ENCODE measurements around the gene TMC6. TPM values are rescaled to one million over a fixed set of nuclear protein-coding genes. Genes with fewer than 3 reads are reported as not detected.
"Not testable (repeated sequence)": the region's sequence is repeated elsewhere in the genome, so short reads cannot be mapped to it uniquely, and the experiment has no call there.

Gene TMC6
- total and polyA plus RNA-seq, 12 donors: 22.8 to 109 (median 69.1) TPM

DNA sequence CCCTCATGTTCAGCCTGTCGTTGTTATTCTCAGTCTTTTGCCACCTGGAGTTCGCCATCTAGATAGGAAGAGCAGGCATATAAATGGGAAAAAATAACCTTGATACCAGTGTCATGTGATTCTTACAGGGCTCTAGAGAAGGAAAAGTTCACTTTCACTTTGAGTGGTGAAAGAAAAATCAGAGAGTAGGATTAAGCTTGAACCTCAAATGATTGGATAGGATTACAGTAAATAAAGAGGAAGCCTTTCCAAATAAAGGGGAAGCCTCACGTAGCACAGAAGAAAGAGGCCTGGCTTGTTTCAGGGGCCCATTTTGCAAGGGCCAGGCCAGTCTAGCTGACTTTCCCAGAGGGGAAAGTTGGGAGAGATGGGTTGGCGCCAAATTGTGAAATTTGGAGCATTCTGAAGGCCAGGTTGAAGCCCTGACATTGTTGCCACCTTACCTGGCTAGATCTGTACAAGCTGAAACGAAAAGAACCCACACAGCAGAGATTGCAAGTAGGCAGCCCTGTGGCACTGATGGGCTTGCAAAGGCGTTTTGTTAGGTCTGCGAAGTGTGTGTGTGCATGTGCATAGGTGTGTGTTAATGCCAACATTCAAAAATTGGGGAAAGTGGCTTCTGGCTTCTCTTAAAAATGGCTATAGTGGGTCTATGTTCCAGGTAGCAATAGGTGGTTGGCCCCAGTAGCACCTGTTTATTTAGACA lies 38.8 kb downstream of the TMC6 start:
- no peak for TF ChIP-seq CTCF (IDR thresholded peaks at IDR 0.05)
- Histone ChIP-seq H3K27me3 (no peaks in the 10 kb centered on the region), H3K36me3 (peaks cover 3 to 100% (median 59%) of the 10 kb centered on the region in 9 donors), H3K9me3 (no peaks in the 10 kb centered on the region), H3K27ac (peak overlapping the region in 7 of 10 donors; percentile 31 to 70 (median 48)), H3K4me3 (no peak overlapping the region), H3K4me1 (peaks cover 0 to 22% (median 7%) of the 10 kb centered on the region in 9 donors)
- intact Hi-C loops (cut with DNase I): loop anchor here in 3 of 10 donors (10.0 kb wide), 1 partner anchor 65 kb away; no protein-coding TSS in a partner anchor
- 68 to 72% methylated on average over 7 of the region's 7 CpGs for WGBS, 2 donors
- no peak for DNase-seq
- ATAC-seq: peak in 4 of 8 donors; percentile 26 to 36 (median 32)

- Histone ChIP-seq H3K36me3 (peaks cover 3 to 100% (median 49%) of the 10 kb centered on the region in 9 donors), H3K9me3 (no peaks in the 10 kb centered on the region), H3K4me1 (peaks cover 0 to 31% (median 9%) of the 10 kb centered on the region in 9 donors), H3K27me3 (no peaks in the 10 kb centered on the region), H3K4me3 (no peak overlapping the region), H3K27ac (peak overlapping the region in 1 of 10 donors; percentile 31)
- intact Hi-C loops (cut with DNase I): loop anchor here in 3 of 10 donors (10.0 kb wide), 1 partner anchor 64 kb away; no protein-coding TSS in a partner anchor
- DNase-seq: no peak
- no peak for TF ChIP-seq CTCF (IDR thresholded peaks at IDR 0.05)
- WGBS, 2 donors: 78 to 89% methylated on average over 1 of the region's 1 CpG
- ATAC-seq: no peak
These were observed 40.0 kb downstream of the TMC6 start for GRCh38 chr17:78088529-78088928.

- intact Hi-C loops (cut with DNase I): loop anchor here in 3 of 10 donors (10.0 kb wide), 1 partner anchor 62 kb away; no protein-coding TSS in a partner anchor
- peaks cover 0 to 49% (median 17%) of the 10 kb centered on the region in 9 donors for H3K4me1 ChIP-seq
- H3K4me3 ChIP-seq: no peak overlapping the region
- WGBS, 2 donors: 96 to 97% methylated on average over 13 of the region's 13 CpGs
- ATAC-seq: peak in 1 of 8 donors; percentile 27
- no peak for TF ChIP-seq CTCF (IDR thresholded peaks at IDR 0.05)
- no peaks in the 10 kb centered on the region for H3K9me3 ChIP-seq
- H3K27ac ChIP-seq: no peak overlapping the region
- no peaks in the 10 kb centered on the region for H3K27me3 ChIP-seq
- DNase-seq: no peak
- H3K36me3 ChIP-seq: peaks cover 3 to 99% (median 38%) of the 10 kb centered on the region in 9 donors
These were observed 41.8 kb downstream of the TMC6 start for GRCh38 chr17:78086740-78087139.

DNA sequence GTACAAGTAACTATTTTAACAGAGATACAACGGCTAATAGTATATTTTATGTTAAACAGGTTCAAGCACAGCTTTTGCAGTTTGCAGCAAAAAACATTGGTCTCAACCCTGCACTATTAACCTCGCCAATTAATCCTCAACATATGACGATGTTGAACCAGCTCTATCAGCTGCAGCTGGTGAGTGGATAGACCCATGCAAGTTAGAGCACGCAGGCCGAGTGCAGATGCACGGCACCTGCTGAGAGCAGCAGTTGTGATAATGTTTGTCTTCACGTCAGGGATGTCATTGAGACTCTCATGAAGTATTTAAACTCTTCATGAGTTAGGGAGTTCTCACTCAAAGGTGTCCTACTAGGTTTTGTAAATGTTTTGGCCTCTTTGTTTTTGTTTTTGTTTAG lies 45.6 kb downstream of the TMC6 start:
- DNase-seq: no peak
- intact Hi-C loops (cut with DNase I): loop anchor here in 4 of 10 donors (5.0 to 10.0 kb wide), 2 partner anchors 58 to 476 kb away; no protein-coding TSS in a partner anchor
- ATAC-seq: peak in 3 of 8 donors; percentile 22 to 46 (median 31)
- Histone ChIP-seq H3K27ac (peak overlapping the region in 6 of 10 donors; percentile 59 to 80 (median 73)), H3K4me1 (peaks cover 0 to 50% (median 20%) of the 10 kb centered on the region in 9 donors), H3K9me3 (no peaks in the 10 kb centered on the region), H3K36me3 (peaks cover 0 to 99% (median 38%) of the 10 kb centered on the region in 9 donors), H3K4me3 (no peak overlapping the region), H3K27me3 (no peaks in the 10 kb centered on the region)
- no peak for TF ChIP-seq CTCF (IDR thresholded peaks at IDR 0.05)
- 41 to 64% methylated on average over 7 of the region's 7 CpGs for WGBS, 2 donors

DNA sequence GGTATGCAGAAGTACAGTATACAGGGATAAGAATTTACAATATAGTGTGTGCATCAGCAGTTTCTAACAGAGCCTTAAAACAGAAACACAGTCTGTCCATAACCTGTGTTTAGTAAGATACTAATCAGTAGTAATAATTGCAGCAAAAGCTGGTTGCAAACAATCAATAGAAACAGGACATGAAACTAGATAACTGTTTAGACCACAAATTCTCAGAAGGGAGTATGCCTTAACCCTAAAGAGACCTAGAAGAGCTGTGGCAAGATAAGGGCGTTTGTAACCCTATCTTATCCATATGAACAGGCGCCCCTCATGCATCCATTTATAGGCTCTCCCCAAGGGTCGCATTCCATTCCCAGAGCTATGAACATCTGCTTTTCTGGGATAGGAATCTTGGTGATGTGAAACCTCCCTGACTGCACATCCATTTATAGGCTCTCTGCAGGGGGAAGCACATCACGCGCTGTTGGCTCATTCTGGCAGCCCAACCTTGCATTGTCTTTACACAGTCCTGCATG lies 46.1 kb downstream of the TMC6 start:
- Histone ChIP-seq H3K27ac (peak overlapping the region in 8 of 10 donors; percentile 13 to 80 (median 69)), H3K36me3 (peaks cover 0 to 99% (median 34%) of the 10 kb centered on the region in 9 donors), H3K4me1 (peaks cover 0 to 50% (median 20%) of the 10 kb centered on the region in 9 donors)
- H3K9me3 ChIP-seq, H3K27me3 ChIP-seq, H3K4me3 ChIP-seq: not testable (repeated sequence)
- ATAC-seq: peak in 3 of 8 donors; percentile 33 to 50 (median 34)
- peak in 1 of 2 donors; percentile 52 for DNase-seq
- intact Hi-C loops (cut with DNase I): loop anchor here in 4 of 10 donors (5.0 to 10.0 kb wide), 2 partner anchors 58 to 475 kb away; no protein-coding TSS in a partner anchor
- 24 to 40% methylated on average over 5 of the region's 5 CpGs for WGBS, 2 donors
